T-helper 1 cell (primary cell): ENCODE data around the gene ADH4.
"Not testable (repeated sequence)": the region's sequence is repeated elsewhere in the genome, so short reads cannot be mapped to it uniquely, and the experiment has no call there.

ENCODE experiments used
- DNase-seq, 5 donors: peaks; one replicate each; pipeline ENCODE4 v3.0.0-alpha.2; 2012 to 2020

The ADH4 gene

DNA sequence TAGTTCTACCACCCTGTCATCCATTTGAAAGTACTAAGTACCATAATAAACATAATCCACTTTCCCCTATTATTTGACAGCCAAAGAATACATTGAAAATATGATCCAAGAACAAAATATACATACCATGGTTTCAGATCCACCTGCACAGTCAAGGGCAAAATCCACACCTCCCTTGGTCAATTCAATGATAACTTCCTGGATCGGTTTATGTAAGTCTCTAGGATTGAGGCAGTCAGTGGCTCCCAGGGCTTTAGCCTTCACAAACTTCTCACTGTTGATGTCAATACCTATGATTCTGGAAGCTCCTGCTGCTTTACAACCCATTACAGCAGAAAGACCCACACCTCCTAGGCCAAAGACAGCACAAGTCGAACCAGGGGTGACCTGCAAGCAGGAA, 12.7 kb downstream of the ADH4 start:
- DNase-seq: no peak

DNA sequence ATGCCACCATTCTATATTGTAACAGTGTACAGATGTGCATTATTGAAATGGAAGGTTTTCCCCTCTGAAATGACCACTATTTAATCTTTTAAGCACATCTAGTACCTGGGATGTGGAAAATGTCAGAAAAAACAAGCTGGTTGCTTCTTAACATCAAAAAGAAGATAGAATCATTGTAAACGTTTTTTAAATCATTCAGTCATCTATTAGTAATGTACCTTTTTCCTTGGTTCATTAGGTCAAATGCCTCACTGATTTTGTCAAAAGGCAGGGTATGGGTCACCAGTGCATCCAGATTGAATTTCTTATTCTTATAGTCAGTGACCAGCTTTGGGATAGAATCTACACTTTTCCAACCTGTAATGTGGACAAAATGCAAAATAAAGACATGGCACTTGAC, 17.7 kb downstream of the ADH4 start:
- no peak for DNase-seq

- no peak for DNase-seq
Measured at GRCh38 chr4:99121008-99121407, 23.1 kb downstream of the ADH4 start.

- DNase-seq: no peak
Measured at GRCh38 chr4:99120501-99120900, 23.6 kb downstream of the ADH4 start.

GRCh38 chr4:99117876-99118693, 26.0 kb downstream of the ADH4 start:
- DNase-seq: peak in 1 of 5 donors; percentile 2

GRCh38 chr4:99117122-99117841, 26.8 kb downstream of the ADH4 start:
- not testable (repeated sequence) for DNase-seq

DNA sequence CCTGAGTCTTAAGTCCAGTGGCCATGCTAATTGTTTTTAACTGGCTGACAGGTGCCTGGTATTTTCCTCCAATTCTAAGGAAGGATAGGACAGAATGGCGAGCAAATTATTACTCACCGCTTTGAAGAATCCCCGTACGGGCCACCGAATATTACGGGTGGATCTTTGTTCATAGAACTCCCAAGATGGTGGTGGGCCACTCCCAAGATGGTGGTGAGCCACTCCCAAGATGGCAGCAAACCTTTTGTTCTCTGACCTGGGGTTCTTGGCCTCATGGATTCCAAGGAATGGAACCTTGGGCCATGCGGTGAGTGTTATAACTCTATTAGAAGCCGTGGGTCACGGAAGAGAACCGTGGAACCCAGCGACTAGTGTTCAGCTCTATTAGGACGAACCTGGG, 34.8 kb downstream of the ADH4 start:
- not testable (repeated sequence) for DNase-seq

DNA sequence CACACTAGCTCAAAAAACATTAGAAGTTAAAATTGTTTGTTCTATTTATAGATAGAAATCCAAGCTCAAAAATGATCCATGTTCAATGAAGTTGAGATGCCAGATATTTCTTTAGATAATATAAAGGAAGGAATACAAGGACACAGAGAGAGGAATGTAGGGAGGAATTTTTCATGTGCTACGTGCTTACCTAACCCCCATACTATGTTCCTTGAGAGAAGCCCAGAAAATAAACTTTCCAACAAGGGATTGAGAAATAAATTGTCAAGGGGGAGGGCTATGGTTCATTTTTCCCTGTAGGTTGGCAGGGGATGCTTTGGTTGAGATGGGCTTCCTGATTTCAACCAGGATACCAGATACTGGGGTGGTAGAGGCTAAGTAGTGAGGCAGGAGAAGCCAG, 39.9 kb downstream of the ADH4 start:
- no peak for DNase-seq

- DNase-seq: no peak
Measured at GRCh38 chr4:99103166-99103565, 40.9 kb downstream of the ADH4 start.

GRCh38 chr4:99102634-99103033, 41.5 kb downstream of the ADH4 start:
- no peak for DNase-seq

DNA sequence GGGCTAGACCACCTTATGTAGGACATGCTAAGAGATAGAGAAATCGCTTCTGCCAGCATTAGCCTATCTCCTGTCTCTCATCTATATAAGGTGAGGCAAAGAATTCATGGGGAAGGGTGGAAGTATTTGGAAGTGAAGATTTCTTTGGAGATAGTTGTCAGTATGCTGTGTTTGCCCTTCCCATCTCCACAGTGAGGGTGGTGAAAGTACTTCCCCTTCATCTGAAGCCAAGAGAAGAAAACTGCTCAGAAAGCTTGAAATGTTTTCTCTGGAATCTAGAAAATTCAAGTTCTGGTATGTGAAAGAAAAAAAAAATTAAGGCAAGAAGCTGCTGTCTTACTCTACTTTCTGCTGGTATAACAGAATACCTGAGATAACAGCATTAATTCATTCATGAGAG, 43.2 kb downstream of the ADH4 start:
- no peak for DNase-seq

DNA sequence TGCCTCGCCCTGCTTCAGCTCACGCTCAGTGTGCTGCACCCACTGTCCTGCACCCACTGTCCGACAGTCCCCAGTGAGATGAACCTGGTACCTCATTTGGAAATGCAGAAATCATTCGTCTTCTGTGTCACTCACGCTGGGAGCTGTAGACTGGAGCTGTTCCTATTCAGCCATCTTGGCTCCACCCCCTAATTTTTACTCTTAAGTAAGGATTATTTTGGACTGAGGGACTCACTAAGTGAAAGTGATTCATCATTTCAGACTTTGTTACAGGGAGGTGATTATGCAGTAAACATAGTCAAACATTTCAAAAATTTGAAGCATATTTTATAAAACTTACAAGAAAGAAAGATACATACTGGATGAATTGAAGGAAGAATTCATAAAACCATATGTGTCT, 44.3 kb downstream of the ADH4 start:
- DNase-seq: not testable (repeated sequence)

GRCh38 chr4:99099311-99099710, 44.8 kb downstream of the ADH4 start:
- no peak for DNase-seq

DNA sequence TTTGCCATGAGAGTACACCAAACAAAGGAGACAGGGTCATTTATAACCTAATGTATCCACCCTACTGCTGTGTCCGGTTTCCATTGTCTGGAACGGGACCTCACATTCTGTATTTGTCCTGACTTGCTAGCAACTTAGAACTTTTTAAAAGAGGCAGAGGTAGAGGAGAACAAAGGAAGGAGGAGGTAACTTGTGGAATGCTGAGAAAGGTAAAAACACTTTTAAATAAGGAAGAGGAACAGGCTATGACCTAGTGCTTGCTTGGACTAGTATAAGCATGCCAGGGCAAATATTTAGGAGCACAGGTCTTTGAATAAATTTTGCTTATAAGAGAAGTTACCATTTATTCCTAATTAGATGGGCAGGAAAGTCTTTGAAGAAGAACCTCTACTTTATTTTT, 52.3 kb downstream of the ADH4 start:
- DNase-seq: not testable (repeated sequence)

GRCh38 chr4:99091216-99091575, 52.9 kb downstream of the ADH4 start:
- DNase-seq: no peak

- DNase-seq: no peak
Measured at GRCh38 chr4:99090481-99091215, 53.4 kb downstream of the ADH4 start.

DNA sequence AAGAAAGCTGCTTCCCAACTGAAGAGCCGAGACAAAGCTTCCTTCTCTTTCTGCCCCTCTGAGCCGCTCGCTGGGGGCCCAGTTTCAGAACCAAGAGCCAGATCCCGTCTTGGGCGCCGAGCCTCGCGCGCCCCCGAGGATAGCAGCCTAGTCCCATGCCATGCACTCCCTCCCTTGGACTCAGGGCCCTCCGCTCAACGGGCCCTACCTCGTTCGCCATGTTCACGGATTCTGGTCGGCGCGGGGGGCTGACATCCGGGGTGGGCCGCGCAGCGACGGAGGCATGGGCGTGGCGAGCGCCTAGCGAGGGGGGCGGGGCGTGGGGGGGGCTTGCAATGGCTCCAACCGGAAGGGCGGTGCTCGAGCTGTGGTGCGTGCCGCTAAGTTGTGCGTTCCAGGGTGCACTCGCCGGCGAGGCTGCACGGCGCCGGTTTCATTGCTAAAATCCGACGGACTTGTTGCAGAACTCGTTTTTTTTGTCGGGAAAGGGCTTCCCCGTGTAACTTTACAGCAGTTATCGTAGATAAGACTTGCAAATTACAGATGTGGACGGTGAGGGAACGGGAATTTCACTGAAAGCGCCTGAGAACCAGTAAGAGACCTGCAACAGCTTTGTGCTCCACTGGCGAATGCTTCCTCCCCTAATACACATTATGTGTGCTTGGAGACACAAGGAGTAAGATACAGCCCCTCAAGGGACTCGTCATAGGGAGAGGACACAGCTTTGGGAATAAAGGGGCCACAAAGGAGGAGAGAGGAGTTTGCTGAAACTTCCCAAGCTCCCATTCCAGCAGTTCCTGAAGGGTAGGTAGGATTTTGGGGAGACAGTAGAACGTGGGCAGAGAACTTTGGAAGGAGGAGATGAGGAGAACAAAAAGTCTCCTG, 55.4 kb downstream of the ADH4 start, which contains the start of gene ADH5:
TSS of gene ADH5 (minus strand) at position 308 of the 885 bp plus-strand sequence. CDS start at position 220, 88 bp downstream.
- DNase-seq: peak; percentile 74 to 88 (median 85)

GRCh38 chr4:99088023-99088449, 56.1 kb downstream of the ADH4 start:
- DNase-seq: peak in 2 of 5 donors; percentile 10 to 27

GRCh38 chr4:99084595-99084994, 59.5 kb downstream of the ADH4 start:
- no peak for DNase-seq

- no peak for DNase-seq
Measured at GRCh38 chr4:99082192-99082591, 61.9 kb downstream of the ADH4 start.

DNA sequence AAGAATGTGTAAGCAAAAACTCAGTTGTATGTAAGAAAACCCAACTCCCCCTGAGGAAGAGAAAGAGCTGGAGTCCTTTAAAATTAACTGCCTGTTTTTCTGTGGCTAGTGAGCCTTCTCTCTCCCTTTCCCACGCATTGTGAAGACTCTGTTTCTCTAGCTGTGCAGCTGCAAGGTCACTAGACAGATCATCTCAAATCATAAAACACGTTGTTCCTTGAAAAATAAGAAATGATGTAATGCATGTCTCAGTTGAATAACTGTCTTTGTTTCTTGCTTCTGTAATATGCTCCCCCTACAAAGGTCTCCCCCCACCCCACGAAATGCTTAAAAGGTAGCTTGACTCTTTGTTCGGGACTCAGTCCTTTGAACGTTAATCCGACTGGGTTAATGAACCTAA, 63.2 kb downstream of the ADH4 start:
- DNase-seq: not testable (repeated sequence)

DNA sequence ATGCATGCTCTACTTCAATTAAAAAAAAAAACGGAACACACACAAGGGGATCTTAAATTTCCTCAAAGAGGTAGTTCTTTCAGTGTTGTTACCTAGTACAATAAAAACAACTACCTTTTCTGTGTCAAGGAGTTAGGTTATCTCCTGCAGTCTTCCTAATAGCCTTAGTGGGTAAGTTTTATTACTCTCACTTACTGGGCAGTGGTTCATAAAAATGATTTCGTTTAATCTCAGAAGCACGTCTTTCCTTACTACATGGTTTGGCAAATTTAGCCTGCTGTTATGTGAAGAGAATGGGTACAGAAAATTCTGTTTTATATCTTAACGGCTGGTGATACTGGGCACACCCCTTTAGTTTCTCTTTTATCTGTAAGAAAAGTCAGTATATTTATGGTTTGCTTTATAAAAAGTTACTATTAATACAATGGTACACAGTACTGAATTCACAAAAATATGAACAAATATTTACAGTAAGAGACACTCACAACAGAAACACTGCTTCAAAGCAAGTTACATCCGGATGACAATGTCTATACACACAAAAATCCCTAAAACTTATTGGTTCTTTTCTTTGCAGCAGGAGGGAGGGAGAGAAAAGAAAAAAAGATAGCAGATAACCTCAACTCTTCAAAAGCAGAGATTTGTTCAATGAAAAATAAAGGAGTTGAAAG, 64.3 kb downstream of the ADH4 start:
- DNase-seq: no peak
